NCI-H2227 (cell line): ENCODE results near the gene PPP1R2.
A peak's percentile ranks its signal among the peaks of the same experiment; 100 is the strongest.
"Not testable (repeated sequence)": the region's sequence is repeated elsewhere in the genome, so short reads cannot be mapped to it uniquely, and the experiment has no call there.

Source experiments
- DNase-seq: peaks from one replicate; lab custom pipeline; 2025; ENCODE audit not compliant: unreplicated experiment; lab: John Stamatoyannopoulos, UW

PPP1R2 gene

DNA sequence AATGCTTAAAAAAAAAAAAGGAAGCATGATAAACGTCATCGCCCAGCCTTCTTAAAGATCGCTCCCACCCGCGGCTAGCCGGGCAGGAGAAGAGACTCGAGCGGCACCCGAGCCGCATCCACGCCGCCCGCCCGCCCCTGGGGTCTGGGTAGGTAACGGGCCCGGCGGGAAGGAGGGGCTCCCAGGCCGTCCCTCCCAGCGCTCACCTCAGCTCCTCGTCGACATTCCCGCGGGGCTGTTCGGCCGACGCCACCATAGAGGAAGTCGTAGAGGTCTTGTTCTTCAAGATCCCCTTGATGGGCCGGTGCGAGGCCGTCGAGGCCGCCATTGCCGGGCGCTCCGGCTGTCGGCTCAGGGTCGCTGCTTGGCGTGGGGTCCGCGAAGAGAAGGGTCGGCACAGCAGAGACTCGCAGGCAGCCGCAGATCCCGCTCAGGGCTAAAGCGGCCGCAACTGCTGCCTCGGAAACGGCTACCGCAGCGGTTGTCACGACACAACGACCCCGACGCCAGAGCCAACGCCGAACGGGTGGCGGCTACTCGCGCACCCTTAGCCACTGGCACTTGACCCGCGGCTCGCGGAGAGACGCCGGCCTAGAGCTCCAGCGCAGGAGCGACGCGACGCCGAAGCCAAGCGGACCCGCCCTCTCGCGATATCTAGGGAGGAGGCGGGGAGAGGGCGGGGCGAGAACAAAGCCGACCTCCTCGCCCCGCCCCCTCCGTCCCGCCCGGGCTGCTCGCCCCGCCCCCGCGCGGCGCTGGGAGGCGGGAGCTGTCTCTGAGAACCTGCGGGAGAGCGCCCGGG, at the start of gene PPP1R2:
Gene PPP1R2, minus strand, starts transcription at position 628 of the 802 bp plus-strand sequence. Its CDS starts 300 bp downstream, at position 328.
- peak; percentile 95 for DNase-seq

GRCh38 chr3:195591852-195592251, 48.7 kb upstream of the PPP1R2 start:
- DNase-seq: no peak

DNA sequence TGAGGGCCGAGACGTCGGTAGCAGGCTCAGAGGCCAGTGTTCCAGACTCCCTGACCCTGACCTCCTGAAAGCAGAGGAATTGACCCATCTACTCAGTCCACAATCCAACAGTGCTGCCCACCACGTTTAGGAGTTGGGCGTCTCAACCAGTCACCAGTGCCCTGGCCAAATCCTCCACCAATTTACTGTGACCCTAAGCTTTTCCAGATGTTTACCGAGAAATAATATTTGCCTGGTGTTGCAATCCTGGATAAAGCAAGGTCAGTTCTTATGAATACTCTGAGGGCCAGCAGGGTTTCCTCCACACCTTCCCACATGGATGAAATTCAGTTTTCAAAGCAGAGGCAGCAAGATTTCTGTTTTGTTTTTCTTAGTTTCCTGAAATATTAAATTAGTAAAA, 48.1 kb upstream of the PPP1R2 start:
- DNase-seq: no peak

DNA sequence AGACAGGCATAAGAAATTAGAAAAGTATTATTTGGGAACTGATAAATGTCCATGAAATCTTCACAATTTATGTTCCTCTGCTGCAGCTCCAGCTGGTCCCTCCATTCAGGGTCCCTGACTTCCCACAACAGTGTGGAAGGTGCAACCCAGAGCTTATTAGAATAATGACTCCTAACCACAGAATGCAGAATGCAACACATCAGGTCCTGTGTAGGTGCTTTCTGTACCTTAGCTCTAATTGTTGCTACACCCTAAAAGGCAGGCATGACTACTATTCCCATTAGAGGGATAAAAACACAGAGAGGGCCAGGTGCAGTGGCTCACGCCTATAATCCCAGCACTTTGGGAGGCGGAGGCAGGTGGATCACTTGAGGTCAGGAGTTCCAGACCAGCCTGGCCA, 47.3 kb upstream of the PPP1R2 start:
- DNase-seq: not testable (repeated sequence)

DNA sequence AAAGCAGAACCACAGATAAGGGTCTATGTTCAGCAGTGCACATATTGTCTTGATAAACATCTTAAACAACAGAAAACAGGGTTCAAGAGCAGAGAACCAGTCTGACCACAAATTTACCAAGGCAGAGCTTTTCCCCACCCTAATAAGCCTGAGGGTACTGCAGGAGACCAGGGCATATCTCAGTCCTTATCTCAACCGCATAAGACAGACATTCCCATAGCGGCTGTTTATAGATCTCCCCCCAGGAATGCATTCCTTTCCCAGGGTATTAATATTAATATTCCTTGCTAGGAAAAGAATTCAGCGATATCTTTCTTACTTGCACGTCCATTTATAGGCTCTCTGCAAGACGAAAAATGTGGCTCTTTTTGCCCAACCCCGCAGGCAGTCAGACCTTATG, 46.7 kb upstream of the PPP1R2 start:
- not testable (repeated sequence) for DNase-seq

- DNase-seq: no peak
Measured at GRCh38 chr3:195587824-195588223, 44.7 kb upstream of the PPP1R2 start.

- no peak for DNase-seq
Measured at GRCh38 chr3:195587406-195587805, 44.3 kb upstream of the PPP1R2 start.

- no peak for DNase-seq
Measured at GRCh38 chr3:195584543-195584870, 41.4 kb upstream of the PPP1R2 start.

DNA sequence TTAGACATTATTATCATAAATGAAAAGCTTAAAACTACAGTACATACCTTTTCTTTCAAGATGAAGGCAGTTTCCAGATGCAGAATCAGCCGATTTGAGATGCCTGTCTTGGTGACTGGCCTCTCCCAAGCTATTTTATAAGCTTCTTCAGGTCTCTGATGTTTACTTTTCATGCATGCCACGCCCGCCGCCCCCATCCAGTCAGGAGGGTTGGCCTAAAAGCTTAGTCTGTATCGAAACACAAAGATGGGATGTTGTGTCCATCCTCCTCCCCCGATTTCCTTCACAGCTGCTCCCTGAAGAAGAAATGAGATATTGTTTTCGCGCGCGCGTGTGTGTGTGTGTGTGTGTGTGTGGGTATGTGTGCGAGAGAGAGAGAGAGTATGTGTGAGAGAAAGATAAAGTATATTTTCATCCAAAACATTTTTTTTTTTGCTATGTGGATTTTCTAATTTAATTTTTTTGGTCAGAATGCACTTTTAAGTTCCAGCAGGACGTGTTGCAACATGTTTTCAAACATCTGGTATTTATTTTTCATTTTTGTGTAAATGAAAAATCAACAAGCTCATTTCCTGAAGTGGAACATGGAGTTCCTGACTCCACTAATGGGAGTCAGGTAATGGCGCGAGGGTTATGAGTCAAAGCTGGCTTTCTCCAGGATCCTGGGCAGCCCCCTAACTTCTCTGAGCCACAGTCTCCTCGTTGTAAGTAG, 40.9 kb upstream of the PPP1R2 start, which contains the start of gene APOD:
Gene APOD, minus strand, starts transcription at position 110 of the 712 bp plus-strand sequence. CDS start 4,479 bp downstream, outside the sequence.
- DNase-seq: peak; percentile 58

DNA sequence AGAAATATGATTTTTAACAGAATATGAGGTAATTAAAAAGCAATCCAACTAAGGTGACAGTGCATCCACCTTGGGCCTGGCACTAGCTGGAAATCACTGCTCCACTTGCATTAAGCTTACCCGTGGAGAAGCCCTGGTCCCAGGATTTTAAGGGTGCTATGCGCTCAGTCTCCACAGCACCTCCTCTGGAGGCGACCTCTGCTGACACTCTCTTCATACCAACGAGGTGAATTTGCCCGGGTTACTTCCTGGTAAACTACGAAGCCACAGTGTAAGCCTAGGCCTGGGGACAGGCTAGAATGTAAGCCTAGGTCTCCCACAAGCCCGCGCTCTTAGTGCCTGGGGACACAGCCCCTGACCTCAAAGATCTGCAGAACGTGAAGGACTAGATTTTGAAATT, 39.8 kb upstream of the PPP1R2 start:
- no peak for DNase-seq

- DNase-seq: peak; percentile 12
Measured at GRCh38 chr3:195580744-195581443, 37.8 kb upstream of the PPP1R2 start.

DNA sequence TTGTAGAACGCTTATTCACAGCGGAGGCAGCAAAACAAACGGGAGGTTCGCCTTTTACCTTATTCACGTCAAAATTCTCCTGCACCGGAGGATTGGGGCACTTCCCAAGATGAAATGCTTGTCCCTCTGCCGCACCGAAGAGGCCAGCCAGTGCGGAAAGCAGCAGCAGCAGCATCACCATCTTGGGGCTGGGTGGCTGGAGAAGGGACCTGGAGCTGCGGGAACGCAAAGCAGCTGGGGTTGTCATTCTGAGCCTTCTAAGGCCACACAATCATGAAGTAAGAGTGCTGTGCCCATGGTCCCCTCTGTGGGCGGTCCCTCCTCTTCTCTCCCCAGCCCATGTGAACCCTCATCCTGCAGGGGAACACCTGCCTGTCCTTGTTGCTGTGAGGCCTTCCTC, 36.2 kb upstream of the PPP1R2 start:
- DNase-seq: no peak

DNA sequence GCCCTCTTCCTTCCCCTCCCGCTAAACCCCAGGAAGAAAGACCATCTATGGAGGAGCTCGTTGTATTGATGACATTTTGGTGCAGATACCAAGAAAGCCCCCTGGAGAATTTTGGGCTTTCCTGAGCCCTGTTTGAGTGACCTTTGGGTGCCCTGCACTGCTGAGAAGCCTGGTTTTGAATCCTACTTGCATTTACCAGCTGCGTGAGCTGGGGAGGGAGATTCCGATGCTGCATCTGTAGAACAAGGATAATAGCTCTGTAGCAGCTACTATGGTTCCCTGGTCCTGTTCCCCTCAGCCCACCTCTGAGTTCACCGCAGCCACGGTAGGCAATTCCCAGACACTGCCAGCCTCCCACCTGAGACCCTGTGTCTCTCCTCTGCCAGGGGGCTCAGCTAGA, 35.4 kb upstream of the PPP1R2 start:
- DNase-seq: no peak

DNA sequence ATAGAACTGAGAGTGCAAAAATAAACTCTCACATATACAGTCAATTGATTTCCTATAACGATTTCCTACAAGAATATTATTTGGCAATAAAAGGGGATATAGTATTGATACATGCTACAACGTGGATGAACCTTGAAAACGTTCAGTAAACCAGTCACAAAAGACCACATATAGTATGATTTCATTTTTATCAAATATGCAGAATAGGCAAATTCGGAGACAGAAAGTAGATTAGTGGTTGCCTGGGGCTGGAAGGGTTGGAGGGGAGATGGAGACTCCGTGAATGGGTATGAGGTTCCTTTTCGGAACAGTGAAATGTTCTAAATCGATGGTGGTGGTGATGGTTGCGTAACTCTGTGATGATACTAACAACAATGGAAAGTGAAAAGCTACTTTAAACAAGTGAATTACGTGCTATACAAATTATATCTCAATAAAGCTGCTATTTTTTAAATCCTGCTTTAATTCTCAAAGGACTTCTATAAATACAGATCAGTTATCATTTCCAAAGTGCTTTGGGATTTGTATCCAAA, 34.6 kb upstream of the PPP1R2 start:
- DNase-seq: no peak

GRCh38 chr3:195574497-195575304, 31.6 kb upstream of the PPP1R2 start:
- no peak for DNase-seq

- no peak for DNase-seq
Measured at GRCh38 chr3:195573611-195574496, 30.7 kb upstream of the PPP1R2 start.

DNA sequence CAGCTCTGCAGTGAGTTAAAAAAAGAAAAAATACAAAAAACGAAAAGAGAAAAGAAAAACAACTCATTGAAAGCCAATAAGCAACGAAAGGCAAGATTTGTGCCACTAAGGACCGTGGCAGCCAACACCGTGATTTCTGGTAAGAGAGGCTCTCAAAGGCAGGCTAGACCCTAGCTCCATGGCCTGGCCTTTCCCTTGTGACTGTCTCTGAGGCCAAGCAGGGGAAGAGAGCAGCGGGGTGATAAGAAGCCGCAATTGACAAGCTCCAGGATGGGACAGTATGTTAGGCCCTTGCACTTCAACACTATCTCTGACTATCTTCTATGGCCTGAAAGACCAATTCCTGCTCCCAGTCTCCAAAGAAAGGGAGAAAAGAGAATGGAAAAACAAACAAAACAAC, 28.2 kb upstream of the PPP1R2 start:
- DNase-seq: no peak

DNA sequence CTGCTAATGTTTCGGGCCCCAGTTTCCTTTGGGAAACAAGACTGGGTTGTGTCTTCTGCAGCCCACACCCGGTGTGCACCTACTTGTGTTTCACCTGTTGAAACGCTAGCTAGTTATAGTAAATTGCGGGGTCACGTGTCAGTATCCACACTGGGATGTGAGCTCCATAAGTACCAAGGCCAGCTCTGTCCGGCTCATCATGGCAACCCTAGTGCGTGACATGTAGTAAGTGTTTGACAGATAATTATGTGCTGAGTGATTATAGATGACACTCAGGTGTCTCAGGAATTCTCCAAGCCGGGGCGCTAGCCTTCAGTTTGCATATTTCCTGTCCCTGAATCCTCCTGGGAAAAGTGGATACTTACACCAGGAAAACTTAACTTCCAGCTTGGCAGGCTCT, 27.8 kb upstream of the PPP1R2 start:
- DNase-seq: no peak

GRCh38 chr3:195570344-195570743, 27.2 kb upstream of the PPP1R2 start:
- no peak for DNase-seq

DNA sequence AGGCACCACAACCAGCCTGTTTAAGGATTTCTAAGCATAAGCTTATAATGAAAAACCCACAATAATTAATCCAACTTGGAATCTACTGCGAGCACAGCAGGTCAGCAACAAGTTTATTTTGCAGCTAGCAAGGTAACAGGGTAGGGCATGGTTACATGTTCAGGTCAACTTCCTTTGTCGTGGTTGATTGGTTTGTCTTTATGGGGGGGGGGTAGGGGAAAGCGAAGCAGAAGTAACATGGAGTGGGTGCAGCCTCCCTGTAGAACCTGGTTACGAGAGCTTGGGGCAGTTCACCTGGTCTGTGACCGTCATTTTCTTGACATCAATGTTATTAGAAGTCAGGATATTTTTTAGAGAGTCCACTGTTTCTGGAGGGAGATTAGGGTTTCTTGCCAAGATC, 25.5 kb upstream of the PPP1R2 start:
- no peak for DNase-seq
